Measurements from ENCODE around the gene PDCD1.

The PDCD1 gene

GRCh38 chr2:241852116-241852980 is 6.3 kb downstream of the PDCD1 start:
- no peak for DNase-seq (ENCODE audit: low read depth)

- DNase-seq (ENCODE audit: low read depth) = no peak
These were observed 7.2 kb downstream of the PDCD1 start for GRCh38 chr2:241851325-241852115.

- no peak for DNase-seq (ENCODE audit: low read depth)
These were observed 8.0 kb downstream of the PDCD1 start for GRCh38 chr2:241850544-241851324.

GRCh38 chr2:241849616-241850543 is 8.8 kb downstream of the PDCD1 start:
- no peak for DNase-seq (ENCODE audit: low read depth)

- DNase-seq (ENCODE audit: low read depth) = no peak
These were observed 9.7 kb downstream of the PDCD1 start for GRCh38 chr2:241848761-241849615.

GRCh38 chr2:241846406-241846805 is 12.3 kb downstream of the PDCD1 start:
- DNase-seq (ENCODE audit: low read depth) = no peak

GRCh38 chr2:241844831-241845578 is 13.7 kb downstream of the PDCD1 start:
- DNase-seq (ENCODE audit: low read depth) = no peak

- peak; percentile 40 for DNase-seq (ENCODE audit: low read depth)
These were observed 14.5 kb downstream of the PDCD1 start for GRCh38 chr2:241844066-241844728.

- DNase-seq (ENCODE audit: low read depth) = no peak
These were observed 15.2 kb downstream of the PDCD1 start for GRCh38 chr2:241843321-241844065.

GRCh38 chr2:241842620-241843211 is 16.0 kb downstream of the PDCD1 start:
- DNase-seq (ENCODE audit: low read depth) = peak; percentile 57

- no peak for DNase-seq (ENCODE audit: low read depth)
These were observed 16.7 kb downstream of the PDCD1 start for GRCh38 chr2:241842067-241842415.

- DNase-seq (ENCODE audit: low read depth) = no peak
These were observed 17.3 kb downstream of the PDCD1 start for GRCh38 chr2:241841181-241842066.

- DNase-seq (ENCODE audit: low read depth) = no peak
These were observed 21.3 kb downstream of the PDCD1 start for GRCh38 chr2:241837197-241837965.

GRCh38 chr2:241836292-241836691 is 22.4 kb downstream of the PDCD1 start:
- DNase-seq (ENCODE audit: low read depth) = no peak

GRCh38 chr2:241835611-241836010 is 23.1 kb downstream of the PDCD1 start:
- no peak for DNase-seq (ENCODE audit: low read depth)

Data from CMK (cell line).